NB4 (cell line): ENCODE data around the gene PPP1R9A.

Source experiments
- CTCF ChIP-seq: IDR thresholded peaks from one replicate; pipeline ENCODE4 v1.5.1; 2012; ENCODE audit warnings: low read depth, low read length
- MYC ChIP-seq: IDR thresholded peaks from 2 replicates; pipeline ENCODE4 v1.6.1; 2011; ENCODE audit warnings: low read depth, low read length
- POLR2A ChIP-seq: IDR thresholded peaks from 2 replicates; pipeline ENCODE4 v1.6.1; 2011; ENCODE audit warnings: mild to moderate bottlenecking; ENCODE audit not compliant: insufficient read length; ENCODE audit errors: extremely low read depth

- TF ChIP-seq CTCF (no peak), MYC (no peak), POLR2A (no peak)
These were observed 49.7 kb downstream of the PPP1R9A start for GRCh38 chr7:94957061-94957460.
